GM19438 (cell line): ENCODE data around the gene NLK.

Source experiments
- ATAC-seq: cut with Tn5 transposase; IDR thresholded peaks from one replicate; pipeline ENCODE4 v1.9.1; 2021; ENCODE audit warnings: low read depth; ENCODE audit not compliant: unreplicated experiment

The NLK gene

GRCh38 chr17:28038802-28039201 is 3.7 kb upstream of the NLK start:
- no peak for ATAC-seq

GRCh38 chr17:28039251-28039650 is 3.2 kb upstream of the NLK start:
- ATAC-seq = no peak

GRCh38 chr17:28040406-28040805 is 2.1 kb upstream of the NLK start:
- ATAC-seq = no peak

- ATAC-seq = peak; percentile 91
Observed at GRCh38 chr17:28041068-28041843, 1.2 kb upstream of the NLK start.

GRCh38 chr17:28041844-28042656 is 427 bp upstream of the NLK start:
- peak; percentile 8 for ATAC-seq

- ATAC-seq = no peak
Observed at GRCh38 chr17:28042721-28043291, 329 bp downstream of the NLK start.

GRCh38 chr17:28043296-28043695 is 819 bp downstream of the NLK start:
- no peak for ATAC-seq

GRCh38 chr17:28043741-28044140 is 1.3 kb downstream of the NLK start:
- no peak for ATAC-seq

- no peak for ATAC-seq
Observed at GRCh38 chr17:28045304-28045703, 2.8 kb downstream of the NLK start.

GRCh38 chr17:28046034-28046825 is 3.8 kb downstream of the NLK start:
- no peak for ATAC-seq

- no peak for ATAC-seq
Observed at GRCh38 chr17:28047806-28048205, 5.3 kb downstream of the NLK start.

GRCh38 chr17:28049071-28049470 is 6.6 kb downstream of the NLK start:
- no peak for ATAC-seq

GRCh38 chr17:28053044-28053670 is 10.7 kb downstream of the NLK start:
- no peak for ATAC-seq

GRCh38 chr17:28053725-28054124 is 11.2 kb downstream of the NLK start:
- ATAC-seq = no peak

- no peak for ATAC-seq
Observed at GRCh38 chr17:28055546-28056275, 13.2 kb downstream of the NLK start.

- no peak for ATAC-seq
Observed at GRCh38 chr17:28056276-28056620, 13.8 kb downstream of the NLK start.

GRCh38 chr17:28057731-28058246 is 15.3 kb downstream of the NLK start:
- peak; percentile 83 for ATAC-seq

GRCh38 chr17:28059675-28060074 is 17.2 kb downstream of the NLK start:
- ATAC-seq = no peak

GRCh38 chr17:28065706-28066105 is 23.2 kb downstream of the NLK start:
- no peak for ATAC-seq

- no peak for ATAC-seq
Observed at GRCh38 chr17:28069061-28069460, 26.6 kb downstream of the NLK start.
